T-helper 22 cell (primary cell): ENCODE measurements around the gene TMC5.
"Not testable (repeated sequence)": the region's sequence is repeated elsewhere in the genome, so short reads cannot be mapped to it uniquely, and the experiment has no call there.

ENCODE experiments used
- DNase-seq: peaks from one replicate; pipeline ENCODE4 v3.0.0-alpha.2; 2020; ENCODE audit warnings: low read depth

TMC5 gene

DNA sequence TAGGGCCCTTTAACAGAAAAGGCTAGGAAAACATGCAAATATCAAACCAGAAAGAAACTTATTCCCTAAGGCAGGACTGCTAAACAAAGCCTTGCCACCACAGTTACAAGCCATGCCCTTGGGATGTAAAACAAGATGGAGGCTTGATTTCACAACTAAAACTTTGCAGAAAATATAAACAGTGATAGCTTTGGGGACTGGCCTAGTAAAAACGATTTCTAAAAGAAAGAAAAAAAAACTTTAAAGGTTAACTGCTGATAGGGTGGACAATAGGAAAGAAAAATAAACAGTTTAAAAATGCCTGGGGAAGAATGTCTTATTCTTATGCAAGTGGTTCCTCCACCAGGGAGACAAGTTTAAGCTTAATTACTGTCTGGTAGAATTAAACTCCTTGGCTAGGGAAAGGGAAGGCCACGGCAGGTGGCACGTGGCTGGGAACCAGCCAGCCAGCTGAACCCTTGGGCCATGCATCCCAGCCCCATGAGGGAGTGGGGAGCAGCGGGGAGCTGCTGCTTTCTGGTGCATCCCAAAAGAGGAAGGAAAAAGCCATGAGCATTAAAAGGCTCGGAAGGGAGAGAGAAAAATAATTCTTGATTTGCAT, 10.7 kb upstream of the TMC5 start:
- DNase-seq: no peak

- DNase-seq: no peak
Measured at GRCh38 chr16:19410435-19411171, 7.1 kb upstream of the TMC5 start.

DNA sequence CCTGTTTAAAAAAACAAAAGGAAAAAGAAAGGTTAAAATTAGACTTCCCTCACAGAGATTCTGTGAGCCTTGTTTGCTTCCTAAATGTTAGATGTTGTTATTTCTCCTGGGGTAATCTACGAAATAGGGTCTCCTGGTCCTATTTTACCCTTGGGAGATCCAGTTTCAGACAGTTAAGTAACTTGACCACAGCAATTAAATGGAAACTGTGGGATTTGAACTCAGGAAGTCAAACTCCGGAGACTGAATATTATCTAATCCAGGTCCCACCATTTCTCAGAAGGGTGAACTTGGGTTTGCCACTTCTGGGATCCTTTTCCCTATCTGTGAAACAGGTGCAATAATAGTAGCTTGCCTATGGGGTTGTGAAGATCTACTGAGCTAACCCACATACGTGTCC, 6.4 kb upstream of the TMC5 start:
- no peak for DNase-seq

DNA sequence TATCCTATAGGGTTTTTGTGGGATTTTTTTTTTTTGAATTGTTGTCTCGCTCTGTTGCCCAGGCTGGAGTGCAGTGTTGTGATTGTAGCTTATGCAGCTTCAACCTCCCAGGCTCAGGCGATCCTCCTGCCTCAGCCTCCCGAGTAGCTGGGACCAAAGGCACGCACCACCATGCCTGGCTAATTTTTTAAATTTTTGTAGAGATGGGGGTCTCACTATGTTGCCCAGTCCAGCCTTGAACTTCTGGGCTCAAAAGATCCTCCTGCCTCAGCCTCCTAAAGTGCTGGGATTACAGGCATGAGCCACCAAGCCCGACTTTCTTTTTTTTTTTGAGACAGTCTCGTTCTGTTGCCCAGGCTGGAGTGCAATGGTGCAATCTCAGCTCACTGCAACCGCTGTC, 5.6 kb upstream of the TMC5 start:
- not testable (repeated sequence) for DNase-seq

DNA sequence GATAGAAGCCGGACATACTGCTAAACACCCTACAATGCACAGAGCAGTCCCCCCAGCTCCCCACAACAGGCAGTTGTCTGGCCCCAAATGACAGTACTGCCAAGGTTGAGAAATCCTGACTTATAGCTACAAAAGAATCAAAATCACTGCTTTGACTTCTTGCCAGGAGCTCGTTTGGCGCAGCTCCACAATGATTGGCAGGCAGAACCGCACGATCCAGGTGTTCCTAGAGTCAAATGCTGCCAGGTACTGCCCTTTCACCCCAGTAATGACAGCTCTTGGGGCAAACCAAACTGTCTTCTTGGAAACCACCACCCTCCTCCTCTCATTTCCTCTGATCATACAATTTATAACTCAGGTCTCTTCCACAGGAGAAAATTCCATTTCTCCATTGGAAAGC, 2.2 kb upstream of the TMC5 start:
- DNase-seq: no peak

GRCh38 chr16:19415918-19416317, 1.8 kb upstream of the TMC5 start:
- DNase-seq: no peak

GRCh38 chr16:19418200-19418599, 517 bp downstream of the TMC5 start:
- no peak for DNase-seq

DNA sequence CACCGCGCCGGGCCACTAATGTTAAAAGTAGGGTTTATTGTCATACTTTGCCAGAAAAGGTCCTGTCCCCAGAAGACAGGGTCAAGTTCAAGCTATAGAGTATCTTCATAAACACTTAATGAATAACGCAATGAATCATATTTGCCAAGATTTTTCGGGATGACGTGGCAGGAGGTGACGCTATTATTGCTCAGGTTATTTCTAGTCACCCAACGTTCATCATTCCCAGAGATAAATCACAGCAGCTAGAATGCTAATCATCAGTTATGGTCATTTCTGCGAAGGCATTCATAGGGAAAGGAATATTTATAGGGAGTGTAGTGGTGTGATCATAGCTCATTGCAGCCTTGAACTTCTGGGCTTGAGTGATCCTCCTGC, 2.0 kb downstream of the TMC5 start:
- no peak for DNase-seq

DNA sequence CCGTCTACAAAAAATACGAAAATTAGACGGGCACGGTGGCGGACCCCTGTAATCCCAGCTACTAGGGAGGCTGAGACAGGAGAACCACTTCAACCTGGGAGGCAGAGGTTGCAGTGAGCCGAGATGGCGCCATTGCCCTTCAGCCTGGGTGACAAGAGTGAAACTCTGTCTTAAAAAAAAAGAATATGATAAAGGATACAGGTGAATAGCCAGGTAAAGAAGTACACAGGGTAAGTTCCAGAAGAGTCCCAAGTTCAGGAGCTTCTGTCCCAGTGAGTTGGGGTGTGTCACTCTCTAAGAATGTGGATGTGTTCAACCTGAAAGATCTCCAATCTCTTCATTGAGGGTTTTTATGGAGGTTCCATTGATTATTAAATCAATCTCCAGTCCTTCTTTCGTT, 6.8 kb downstream of the TMC5 start:
- no peak for DNase-seq

DNA sequence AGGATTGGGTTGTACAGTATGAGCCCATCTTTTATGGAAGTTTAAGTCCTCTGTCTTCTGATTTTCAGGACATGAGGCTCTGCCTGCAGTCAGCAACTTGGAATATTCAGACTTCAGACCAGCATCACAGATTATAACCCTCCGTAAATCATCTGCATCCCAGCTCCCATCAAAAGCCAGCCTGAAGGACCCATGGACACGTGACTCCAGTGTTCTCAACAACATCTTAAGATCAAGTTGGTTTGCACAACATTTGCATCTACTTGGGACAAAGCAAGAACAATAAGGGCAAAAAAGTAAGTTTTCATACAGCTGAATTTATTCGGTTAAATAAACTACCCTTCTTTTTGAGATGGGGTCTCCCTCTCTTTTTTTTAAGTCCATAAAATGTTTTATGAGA, 12.7 kb downstream of the TMC5 start:
- DNase-seq: no peak

- no peak for DNase-seq
Measured at GRCh38 chr16:19431636-19432340, 14.1 kb downstream of the TMC5 start.

- no peak for DNase-seq
Measured at GRCh38 chr16:19432429-19432828, 14.7 kb downstream of the TMC5 start.

DNA sequence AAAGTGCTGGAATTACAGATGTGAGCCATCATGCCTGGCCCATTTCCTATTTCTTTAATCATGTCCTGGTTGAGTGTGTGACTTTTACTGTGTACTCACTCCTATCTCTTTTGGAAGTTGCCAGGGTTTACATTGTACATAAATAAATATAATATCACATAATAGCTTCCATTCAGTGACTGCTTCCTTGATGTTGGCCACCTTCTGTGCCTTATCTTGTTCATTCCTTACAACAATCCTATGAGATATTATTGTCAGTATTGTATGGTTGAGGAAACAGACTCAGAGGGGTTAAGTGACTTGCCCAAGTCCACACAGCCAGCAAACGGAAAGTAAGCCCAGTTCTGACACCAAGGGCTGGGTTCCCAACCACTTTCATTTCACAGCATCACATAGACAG, 16.9 kb downstream of the TMC5 start:
- no peak for DNase-seq

- no peak for DNase-seq
Measured at GRCh38 chr16:19436540-19436939, 18.9 kb downstream of the TMC5 start.

DNA sequence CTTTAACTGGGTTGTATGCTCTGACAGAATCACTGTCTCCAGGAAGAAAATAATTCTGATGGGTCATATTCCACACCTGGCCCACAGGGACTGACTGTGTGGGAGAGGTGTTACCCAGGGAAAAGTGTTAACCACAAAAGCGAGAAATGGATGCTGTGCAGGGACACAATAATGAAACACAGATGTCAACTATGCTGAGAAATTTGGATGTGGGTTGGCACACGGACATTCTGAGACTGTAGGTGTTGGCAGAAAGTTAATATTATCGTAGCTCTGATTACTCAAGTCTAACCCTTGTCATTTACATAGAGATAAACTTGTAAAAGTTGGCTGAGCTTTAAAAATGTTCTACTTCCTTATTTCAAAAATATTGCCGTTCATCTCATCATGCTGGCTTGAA, 19.6 kb downstream of the TMC5 start:
- DNase-seq: no peak

- no peak for DNase-seq
Measured at GRCh38 chr16:19438739-19439138, 21.1 kb downstream of the TMC5 start.

DNA sequence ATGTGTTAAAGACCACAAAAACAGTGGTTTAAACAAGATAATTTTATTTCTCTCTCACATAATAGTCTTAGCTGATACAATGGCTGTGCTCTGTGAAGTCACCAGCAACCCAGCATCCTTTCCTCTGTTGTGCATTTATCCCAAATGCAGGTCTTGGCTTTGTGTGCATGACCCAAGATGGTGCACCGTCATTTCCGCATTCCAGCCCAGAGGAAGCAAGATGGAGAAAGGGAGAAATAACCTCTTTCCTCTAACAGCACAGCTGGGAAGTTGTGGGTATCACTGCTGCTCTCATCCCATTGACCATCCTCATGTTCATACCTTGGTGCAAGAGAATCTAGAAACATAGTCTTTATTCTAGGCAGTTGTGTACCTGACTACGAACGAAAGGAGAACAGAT, 21.8 kb downstream of the TMC5 start:
- no peak for DNase-seq

DNA sequence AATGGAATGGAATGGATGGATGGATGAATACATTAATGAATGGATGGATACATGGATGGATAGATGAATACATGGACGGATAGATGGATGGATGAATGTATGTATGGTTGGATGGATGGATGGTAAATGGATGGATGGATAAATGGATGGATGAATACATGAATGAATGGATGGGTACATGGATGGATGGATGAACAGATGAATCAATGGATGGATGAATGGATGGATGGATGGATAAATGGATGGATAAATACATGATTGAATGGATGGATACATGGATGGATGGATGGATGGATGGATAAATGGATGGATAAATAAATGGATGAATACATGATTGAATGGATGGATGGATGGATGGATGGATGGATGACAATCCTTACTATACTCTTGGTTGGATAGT, 26.0 kb downstream of the TMC5 start:
- DNase-seq: no peak

DNA sequence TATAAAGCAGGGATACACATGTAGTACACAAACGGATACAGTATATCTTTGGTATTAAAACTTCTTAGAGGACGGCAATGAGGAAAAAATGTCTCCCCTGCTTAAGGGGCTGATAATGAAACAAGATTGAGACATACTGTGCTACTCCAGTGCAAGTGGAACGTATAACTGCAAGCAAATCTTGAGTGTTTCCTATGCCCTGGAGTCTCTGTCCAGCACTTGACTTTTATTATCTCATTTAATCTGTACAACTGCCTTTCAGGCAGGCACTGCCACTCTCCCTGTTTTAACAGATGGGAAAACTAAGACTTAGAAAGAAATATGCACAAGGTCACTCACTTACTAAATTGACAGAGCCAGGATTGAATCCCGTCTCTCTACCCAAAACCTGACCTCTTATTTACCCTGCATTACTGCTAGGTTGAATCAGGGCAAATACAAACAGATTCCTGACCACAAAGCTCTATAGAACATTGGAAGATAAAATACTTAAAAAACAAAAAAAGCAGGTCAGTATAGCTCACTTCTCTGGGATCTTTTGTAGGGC, 28.7 kb downstream of the TMC5 start:
- no peak for DNase-seq

DNA sequence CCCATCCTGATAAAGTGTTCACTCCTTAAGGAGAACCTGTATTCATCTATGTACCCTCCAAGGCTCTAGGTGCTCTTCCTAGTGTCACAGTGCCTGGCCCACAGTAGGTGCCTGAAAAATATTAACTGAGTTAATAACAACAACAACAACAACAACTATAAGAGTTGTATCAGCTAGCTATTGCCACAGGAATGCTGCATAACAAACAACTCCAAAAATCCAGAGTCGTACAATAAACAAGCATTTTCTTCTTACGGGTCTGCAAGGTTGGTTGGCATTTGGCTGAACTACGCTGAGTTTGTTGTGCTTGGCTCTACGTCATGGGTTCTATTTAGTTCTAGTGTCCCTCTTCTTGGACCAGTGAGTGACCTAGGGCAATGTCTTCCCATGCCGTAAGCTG, 29.2 kb downstream of the TMC5 start:
- no peak for DNase-seq

GRCh38 chr16:19450186-19450585, 32.5 kb downstream of the TMC5 start:
- no peak for DNase-seq

DNA sequence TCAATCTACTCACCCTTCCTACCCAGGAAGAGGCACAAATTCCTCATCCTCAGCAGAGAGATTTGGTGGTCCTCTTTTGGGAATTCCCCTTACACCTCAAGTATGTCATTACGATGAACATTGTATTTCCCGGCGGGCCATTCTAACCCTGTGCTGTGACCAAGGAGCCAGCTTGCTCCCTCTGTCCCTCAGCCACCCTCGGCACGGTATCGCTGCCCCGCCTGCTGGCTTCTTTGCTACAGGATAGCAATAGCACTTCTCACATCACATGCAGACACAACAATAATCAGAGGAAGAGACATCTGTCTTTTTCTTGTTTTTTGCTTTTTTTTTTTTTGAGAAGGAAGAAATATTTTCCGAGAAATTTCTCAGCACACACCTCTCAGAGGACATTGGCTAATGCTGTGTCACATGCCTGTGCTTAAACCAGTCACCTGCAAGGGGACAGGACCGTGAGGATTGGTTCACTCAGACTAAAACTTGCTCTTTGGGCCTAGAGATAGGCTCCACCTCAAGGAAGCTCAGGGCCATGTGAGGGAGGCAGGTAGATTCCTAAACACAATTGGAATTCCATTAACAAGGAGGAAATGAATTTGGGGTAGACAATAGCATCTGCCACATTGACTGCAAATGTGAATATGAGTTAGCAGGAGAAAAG, 41.2 kb downstream of the TMC5 start:
- DNase-seq: no peak

DNA sequence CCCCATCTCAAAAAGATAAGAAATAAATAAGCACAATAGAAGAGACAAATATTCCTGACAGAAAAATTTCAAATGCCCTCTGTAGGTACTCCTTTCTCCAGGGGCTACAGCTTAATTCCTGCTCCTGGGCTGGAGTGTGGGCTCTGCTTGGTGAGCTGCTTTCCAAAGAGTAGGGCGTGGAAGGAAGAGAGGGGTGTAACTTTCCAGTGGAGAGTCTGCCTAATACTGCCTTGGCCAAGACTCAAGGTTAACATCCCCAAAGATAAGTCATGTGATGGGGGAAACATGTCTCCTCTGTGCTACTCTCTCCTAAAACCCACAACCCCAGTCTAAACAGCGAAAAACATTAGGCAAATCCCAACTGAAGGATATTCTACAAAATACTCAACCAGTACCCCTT, 42.7 kb downstream of the TMC5 start:
- no peak for DNase-seq
